WTC11 (cell line): ENCODE results near the gene SLC26A2. TPM values are rescaled to one million over a fixed set of nuclear protein-coding genes. Genes with fewer than 3 reads are reported as not detected.

Source experiments
- AFF4 ChIP-seq: sonication (generic); formaldehyde crosslinking; IDR thresholded peaks from 2 replicates; pipeline ENCODE4 v1.8.1; 2023; ENCODE audit warnings: mild to moderate bottlenecking, missing genetic modification reagents, borderline replicate concordance
- ATF1 ChIP-seq: sonication (generic); formaldehyde crosslinking; IDR thresholded peaks from 2 replicates; pipeline ENCODE4 v1.8.1; 2023; ENCODE audit warnings: mild to moderate bottlenecking, moderate library complexity, missing genetic modification reagents
- CREM ChIP-seq: sonication (generic); formaldehyde crosslinking; IDR thresholded peaks from 2 replicates; pipeline ENCODE4 v1.8.1; 2022; ENCODE audit warnings: mild to moderate bottlenecking, missing genetic modification reagents, moderate library complexity
- ETV6 ChIP-seq: sonication (generic); formaldehyde crosslinking; IDR thresholded peaks from 2 replicates; pipeline ENCODE4 v1.8.1; 2022; ENCODE audit warnings: mild to moderate bottlenecking, missing genetic modification reagents
- FOXJ3 ChIP-seq: sonication (generic); formaldehyde crosslinking; IDR thresholded peaks from 2 replicates; pipeline ENCODE4 v1.9.0; 2021; ENCODE audit warnings: missing genetic modification reagents, mild to moderate bottlenecking, borderline replicate concordance
- GTF2I ChIP-seq: fragments of 250-450 bp; sonication (Bioruptor Pico); conservative IDR thresholded peaks from 2 replicates; pipeline ENCODE4 v1.4.0; 2021; ENCODE audit warnings: mild to moderate bottlenecking
- JUN ChIP-seq: sonication (generic); formaldehyde crosslinking; IDR thresholded peaks from 2 replicates; pipeline ENCODE4 v1.8.0; 2023; ENCODE audit warnings: mild to moderate bottlenecking, missing genetic modification reagents
- MLX ChIP-seq: sonication (generic); formaldehyde crosslinking; IDR thresholded peaks from 2 replicates; pipeline ENCODE4 v1.8.1; 2023; ENCODE audit warnings: mild to moderate bottlenecking, missing genetic modification reagents, moderate library complexity
- MXD4 ChIP-seq: fragments of 250-450 bp; sonication (Bioruptor Pico); IDR thresholded peaks from 2 replicates; pipeline ENCODE4 v1.8.0; 2021; ENCODE audit warnings: mild to moderate bottlenecking, moderate library complexity, borderline replicate concordance
- MYBL2 ChIP-seq: sonication (generic); formaldehyde crosslinking; IDR thresholded peaks from 2 replicates; pipeline ENCODE4 v1.8.1; 2023; ENCODE audit warnings: mild to moderate bottlenecking, moderate library complexity, missing genetic modification reagents
- NFE2L1 ChIP-seq: sonication (generic); formaldehyde crosslinking; IDR thresholded peaks from 2 replicates; pipeline ENCODE4 v1.8.1; 2023; ENCODE audit warnings: missing genetic modification reagents
- NR1H2 ChIP-seq: sonication (generic); formaldehyde crosslinking; IDR thresholded peaks from 2 replicates; pipeline ENCODE4 v1.9.0; 2021; ENCODE audit warnings: mild to moderate bottlenecking, moderate library complexity, missing genetic modification reagents
- NR2C2 ChIP-seq: sonication (generic); formaldehyde crosslinking; IDR thresholded peaks from 2 replicates; pipeline ENCODE4 v1.8.0; 2022; ENCODE audit warnings: mild to moderate bottlenecking, missing genetic modification reagents
- OVOL2 ChIP-seq: fragments of 250-450 bp; sonication (Bioruptor Pico); IDR thresholded peaks from 2 replicates; pipeline ENCODE4 v1.9.0; 2021; ENCODE audit warnings: mild to moderate bottlenecking, borderline replicate concordance
- RELA ChIP-seq: sonication (generic); formaldehyde crosslinking; IDR thresholded peaks from 2 replicates; pipeline ENCODE4 v1.8.1; 2022; ENCODE audit warnings: missing genetic modification reagents, mild to moderate bottlenecking, borderline replicate concordance
- RORB ChIP-seq: fragments of 250-450 bp; sonication (Bioruptor Pico); IDR thresholded peaks from 2 replicates; pipeline ENCODE4 v1.9.0; 2021; ENCODE audit warnings: mild to moderate bottlenecking
- TCF7 ChIP-seq: sonication (generic); formaldehyde crosslinking; IDR thresholded peaks from 2 replicates; pipeline ENCODE4 v1.8.0; 2022; ENCODE audit warnings: mild to moderate bottlenecking, low read depth, missing genetic modification reagents, moderate library complexity
- USF1 ChIP-seq: sonication (generic); formaldehyde crosslinking; IDR thresholded peaks from 2 replicates; pipeline ENCODE4 v1.8.0; 2022; ENCODE audit warnings: mild to moderate bottlenecking, missing genetic modification reagents
- ZBTB21 ChIP-seq: sonication (generic); formaldehyde crosslinking; IDR thresholded peaks from 2 replicates; pipeline ENCODE4 v1.8.1; 2023; ENCODE audit warnings: mild to moderate bottlenecking, missing genetic modification reagents, borderline replicate concordance
- ZNF121 ChIP-seq: sonication (generic); formaldehyde crosslinking; IDR thresholded peaks from 2 replicates; pipeline ENCODE4 v1.8.0; 2023; ENCODE audit warnings: missing genetic modification reagents
- ZNF138 ChIP-seq: sonication (generic); formaldehyde crosslinking; conservative IDR thresholded peaks from 2 replicates; pipeline ENCODE4 v1.8.1; 2022; ENCODE audit warnings: mild to moderate bottlenecking, moderate library complexity, missing genetic modification reagents
- ZNF219 ChIP-seq: sonication (generic); formaldehyde crosslinking; IDR thresholded peaks from 2 replicates; pipeline ENCODE4 v1.8.0; 2023; ENCODE audit warnings: missing genetic modification reagents, mild to moderate bottlenecking, borderline replicate concordance
- ZNF396 ChIP-seq: fragments of 250-450 bp; sonication (Bioruptor Pico); IDR thresholded peaks from 2 replicates; pipeline ENCODE4 v1.8.0; 2021; ENCODE audit warnings: mild to moderate bottlenecking, moderate library complexity, borderline replicate concordance
- ZNF416 ChIP-seq: fragments of 250-450 bp; sonication (Bioruptor Pico); IDR thresholded peaks from 2 replicates; pipeline ENCODE4 v1.9.0; 2021; ENCODE audit warnings: mild to moderate bottlenecking, inconsistent platforms
- ZNF512 ChIP-seq: sonication (generic); formaldehyde crosslinking; IDR thresholded peaks from 2 replicates; pipeline ENCODE4 v1.8.1; 2022; ENCODE audit warnings: missing genetic modification reagents, borderline replicate concordance
- total RNA-seq: library from RNA; stranded (reverse); gene quantifications from 3 replicates; pipeline ENCODE4 v1.2.3, GENCODE V29; 2021
- TF ChIP-seq, protein P1 (sequence below): fragments of 250-450 bp; sonication (Bioruptor Pico); IDR thresholded peaks from 2 replicates; pipeline ENCODE4 v2.1.2; 2022; ENCODE audit warnings: mild to moderate bottlenecking, moderate library complexity
- TF ChIP-seq, protein P2 (sequence below): sonication (generic); formaldehyde crosslinking; conservative IDR thresholded peaks from 2 replicates; pipeline ENCODE4 v1.8.1; 2022; ENCODE audit warnings: mild to moderate bottlenecking, missing genetic modification reagents
- TF ChIP-seq, protein P3 (sequence below): sonication (generic); formaldehyde crosslinking; IDR thresholded peaks from 2 replicates; pipeline ENCODE4 v1.8.1; 2022; ENCODE audit warnings: low read depth, missing genetic modification reagents, borderline replicate concordance

Gene SLC26A2
- total RNA-seq, 1 experiment from 2014 or later: 11.1 TPM

DNA sequence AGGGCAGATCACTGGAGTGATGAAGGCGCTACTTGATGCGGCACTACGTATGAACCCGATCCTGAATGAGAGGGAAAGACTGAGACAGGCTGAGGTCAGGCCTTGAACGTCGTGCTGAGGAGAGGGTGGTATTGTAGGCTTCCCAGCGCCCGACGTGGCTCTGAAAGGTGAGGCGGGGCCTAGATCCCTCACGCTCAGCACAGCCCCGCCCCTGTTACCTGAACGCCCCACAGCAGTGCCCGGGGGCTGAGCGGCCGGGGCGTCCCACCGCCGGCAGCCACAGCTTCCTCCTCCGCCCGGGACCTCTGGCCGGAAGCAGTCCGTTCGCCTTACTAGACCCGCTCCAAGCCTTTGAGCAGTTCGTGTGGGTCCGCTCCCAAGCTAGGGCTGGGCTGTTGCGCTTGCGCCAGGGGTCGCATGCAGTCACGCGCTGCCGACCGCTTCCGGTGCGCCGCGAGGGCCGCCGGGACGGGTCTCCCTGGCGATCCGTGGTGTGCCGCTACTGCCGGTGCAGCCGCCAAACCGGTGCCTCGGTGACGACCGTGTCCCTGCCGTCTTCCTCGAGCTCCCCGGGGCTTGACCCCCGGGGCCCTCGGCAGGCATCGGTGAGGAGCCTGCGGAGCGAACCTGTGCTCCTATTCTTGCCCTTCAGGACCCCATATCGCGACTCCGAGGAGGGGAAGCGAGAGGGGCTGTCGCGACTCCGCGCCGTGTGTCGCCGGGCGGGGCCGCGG lies 39.9 kb downstream of the SLC26A2 start, which contains the start of the genes HMGXB3 and TIGD6 (continued):
- no peak for TF ChIP-seq ZNF396
- TF ChIP-seq ZNF121 (CRISPR knock-in tag): no peak
- TF ChIP-seq ZNF416 (CRISPR knock-in tag): no peak
- TF ChIP-seq ETV6 (CRISPR knock-in tag): no peak
- no peak for TF ChIP-seq ZNF219
- no peak for TF ChIP-seq JUN (CRISPR knock-in tag)
- TF ChIP-seq, protein P1, sequence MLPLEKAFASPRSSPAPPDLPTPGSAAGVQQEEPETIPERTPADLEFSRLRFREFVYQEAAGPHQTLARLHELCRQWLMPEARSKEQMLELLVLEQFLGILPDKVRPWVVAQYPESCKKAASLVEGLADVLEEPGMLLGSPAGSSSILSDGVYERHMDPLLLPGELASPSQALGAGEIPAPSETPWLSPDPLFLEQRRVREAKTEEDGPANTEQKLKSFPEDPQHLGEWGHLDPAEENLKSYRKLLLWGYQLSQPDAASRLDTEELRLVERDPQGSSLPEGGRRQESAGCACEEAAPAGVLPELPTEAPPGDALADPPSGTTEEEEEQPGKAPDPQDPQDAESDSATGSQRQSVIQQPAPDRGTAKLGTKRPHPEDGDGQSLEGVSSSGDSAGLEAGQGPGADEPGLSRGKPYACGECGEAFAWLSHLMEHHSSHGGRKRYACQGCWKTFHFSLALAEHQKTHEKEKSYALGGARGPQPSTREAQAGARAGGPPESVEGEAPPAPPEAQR (CRISPR knock-in tag): no peak
- no peak for TF ChIP-seq MXD4 (CRISPR knock-in tag)
- no peak for TF ChIP-seq TCF7 (CRISPR knock-in tag)
- no peak for TF ChIP-seq FOXJ3 (CRISPR knock-in tag)
- peak; percentile 98 for TF ChIP-seq USF1 (CRISPR knock-in tag)
- no peak for TF ChIP-seq GTF2I (CRISPR knock-in tag)
- no peak for TF ChIP-seq OVOL2 (CRISPR knock-in tag)
- TF ChIP-seq MYBL2 (CRISPR knock-in tag): peak; percentile 65
- TF ChIP-seq ATF1 (CRISPR knock-in tag): no peak
- no peak for TF ChIP-seq NFE2L1
- peak; percentile 85 for TF ChIP-seq NR2C2 (CRISPR knock-in tag)
- TF ChIP-seq AFF4 (CRISPR knock-in tag): no peak
- peak; percentile 93 for TF ChIP-seq CREM (CRISPR knock-in tag)
- TF ChIP-seq MLX: no peak
- TF ChIP-seq ZNF138 (CRISPR knock-in tag): peak; percentile 53; the same call in 1 of the 2 replicates
- no peak for TF ChIP-seq ZNF512
- TF ChIP-seq, protein P2, sequence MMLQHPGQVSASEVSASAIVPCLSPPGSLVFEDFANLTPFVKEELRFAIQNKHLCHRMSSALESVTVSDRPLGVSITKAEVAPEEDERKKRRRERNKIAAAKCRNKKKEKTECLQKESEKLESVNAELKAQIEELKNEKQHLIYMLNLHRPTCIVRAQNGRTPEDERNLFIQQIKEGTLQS: no peak
- TF ChIP-seq RELA (CRISPR knock-in tag): no peak
- TF ChIP-seq, protein P3, sequence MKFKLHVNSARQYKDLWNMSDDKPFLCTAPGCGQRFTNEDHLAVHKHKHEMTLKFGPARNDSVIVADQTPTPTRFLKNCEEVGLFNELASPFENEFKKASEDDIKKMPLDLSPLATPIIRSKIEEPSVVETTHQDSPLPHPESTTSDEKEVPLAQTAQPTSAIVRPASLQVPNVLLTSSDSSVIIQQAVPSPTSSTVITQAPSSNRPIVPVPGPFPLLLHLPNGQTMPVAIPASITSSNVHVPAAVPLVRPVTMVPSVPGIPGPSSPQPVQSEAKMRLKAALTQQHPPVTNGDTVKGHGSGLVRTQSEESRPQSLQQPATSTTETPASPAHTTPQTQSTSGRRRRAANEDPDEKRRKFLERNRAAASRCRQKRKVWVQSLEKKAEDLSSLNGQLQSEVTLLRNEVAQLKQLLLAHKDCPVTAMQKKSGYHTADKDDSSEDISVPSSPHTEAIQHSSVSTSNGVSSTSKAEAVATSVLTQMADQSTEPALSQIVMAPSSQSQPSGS: no peak; the same call in 1 of the 2 replicates
- no peak for TF ChIP-seq NR1H2
- TF ChIP-seq RORB: no peak
- TF ChIP-seq ZBTB21 (CRISPR knock-in tag): peak; percentile 66; the same call in 1 of the 2 replicates
